Heart left ventricle (tissue), 13 donors: ENCODE data around the gene TMEM9.

Source experiments
- POLR2A ChIP-seq, 2 donors: fragments of 450-650 bp; IDR thresholded peaks; one replicate each; pipeline ENCODE4 v1.6.1; 2017; ENCODE audit warnings: antibody characterized with exemption in 2 of 2, mild to moderate bottlenecking in 2 of 2, moderate library complexity in 2 of 2
- TF ChIP-seq, protein P1 (sequence below), 12 donors: fragments of 200-600 bp; sonication (generic) in 4 of 12; IDR thresholded peaks; one replicate each; pipeline versions ENCODE4 v1.5.0 to v1.8.0; 2018 to 2022; ENCODE audit warnings: antibody characterized with exemption in 12 of 12, mild to moderate bottlenecking in 5 of 12
- donor health status: ischemic (EF 13 %, LVEDD 7.1; RV severe dilation, severe dysfunction).
- donor health status: DM: no; HTN: yes; CAD: no.
- donor health status: DM: no; HTN: no; CAD: no.
- donor health status: ischemic (EF 25% LVEDD 6.9; RV normal size, moderate dysfunction).
- donor health status: ischemic (EF 25% LVEDD 5.7; RV mildly dilated, moderate dysfunction).
- donor health status: ischemic (EF 35%, LVEDD 5.7; RV mildly dilated, moderate dysfunction).
- donor health status: nonischemic (EF 11% LVEDD 7.7; RV severe dilation, severe dysfunction).
- donor health status: DM: yes; HTN: yes; CAD: no.
- donor health status: PGD.
- donor health status: ischemic (EF 29% LVEDD 5.4; RV normal size, mild dysfunction).
- donor health status: nonischemic (EF 23%, LVEDD 6.1; RV moderate dilation, normal function).

- TF ChIP-seq, protein P1, sequence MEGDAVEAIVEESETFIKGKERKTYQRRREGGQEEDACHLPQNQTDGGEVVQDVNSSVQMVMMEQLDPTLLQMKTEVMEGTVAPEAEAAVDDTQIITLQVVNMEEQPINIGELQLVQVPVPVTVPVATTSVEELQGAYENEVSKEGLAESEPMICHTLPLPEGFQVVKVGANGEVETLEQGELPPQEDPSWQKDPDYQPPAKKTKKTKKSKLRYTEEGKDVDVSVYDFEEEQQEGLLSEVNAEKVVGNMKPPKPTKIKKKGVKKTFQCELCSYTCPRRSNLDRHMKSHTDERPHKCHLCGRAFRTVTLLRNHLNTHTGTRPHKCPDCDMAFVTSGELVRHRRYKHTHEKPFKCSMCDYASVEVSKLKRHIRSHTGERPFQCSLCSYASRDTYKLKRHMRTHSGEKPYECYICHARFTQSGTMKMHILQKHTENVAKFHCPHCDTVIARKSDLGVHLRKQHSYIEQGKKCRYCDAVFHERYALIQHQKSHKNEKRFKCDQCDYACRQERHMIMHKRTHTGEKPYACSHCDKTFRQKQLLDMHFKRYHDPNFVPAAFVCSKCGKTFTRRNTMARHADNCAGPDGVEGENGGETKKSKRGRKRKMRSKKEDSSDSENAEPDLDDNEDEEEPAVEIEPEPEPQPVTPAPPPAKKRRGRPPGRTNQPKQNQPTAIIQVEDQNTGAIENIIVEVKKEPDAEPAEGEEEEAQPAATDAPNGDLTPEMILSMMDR (IDR thresholded peaks at IDR 0.05): no peak
- no peak for TF ChIP-seq POLR2A (IDR thresholded peaks at IDR 0.05)
These were observed 9.4 kb upstream of the TMEM9 start for GRCh38 chr1:201163707-201164106.
